ENCODE data around the gene HBG1. TPM values are rescaled to one million over a fixed set of nuclear protein-coding genes. Genes with fewer than 3 reads are reported as not detected.

HBG1 gene
- polyA plus RNA-seq, 3 donors = not detected

DNA sequence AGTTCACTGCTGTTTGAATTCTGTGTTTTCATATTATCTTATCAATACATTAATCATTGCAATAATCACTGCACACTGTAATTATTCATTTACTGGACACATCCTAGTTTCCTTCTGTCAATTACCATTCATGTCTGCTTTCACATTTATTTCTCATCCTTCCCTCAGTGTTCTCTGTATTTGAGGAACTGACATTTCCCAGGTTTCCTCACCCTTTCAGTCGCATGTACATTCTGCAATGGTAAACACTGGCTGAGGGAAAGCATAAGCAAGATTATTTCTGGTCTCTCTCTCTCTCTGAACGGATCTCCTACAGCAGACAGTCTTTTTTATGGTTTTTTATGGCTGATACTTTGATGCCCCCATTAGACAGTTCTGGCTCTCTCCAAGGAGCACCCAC lies 11.2 kb downstream of the HBG1 start:
- Histone ChIP-seq H2AFZ (ENCODE audit: insufficient read depth, low read depth, low read length, poor library complexity, severe bottlenecking) (no peak overlapping the region), H4K20me1 (ENCODE audit: insufficient read depth, low read length) (no peaks in the 10 kb centered on the region), H3K27me3 (ENCODE audit: control insufficient read depth in 2 of 2, insufficient read depth in 2 of 2, low read length in 2 of 2) (no peaks in the 10 kb centered on the region), H3K27ac (ENCODE audit: low read depth in 1 of 2, low read length in 2 of 2) (no peak overlapping the region), H3K4me3 (replicated peaks in 1 of 3; ENCODE audit: low read depth in 2 of 3, low read length in 3 of 3) (no peak overlapping the region), H3K4me2 (replicated peaks; ENCODE audit: extremely low read depth, low read length, poor library complexity, severe bottlenecking) (no peak overlapping the region), H3K4me1 (ENCODE audit: control insufficient read depth in 1 of 2, insufficient read depth in 2 of 2, low read length in 2 of 2) (no peaks in the 10 kb centered on the region), H3K36me3 (replicated peaks in 1 of 2; ENCODE audit: control insufficient read depth in 1 of 2, insufficient read depth in 2 of 2, low read length in 2 of 2) (no peaks in the 10 kb centered on the region), H3K9ac (ENCODE audit: insufficient read depth, low read length, poor library complexity, severe bottlenecking) (no peak overlapping the region), H3K9me3 (replicated peaks in 1 of 2; ENCODE audit: control insufficient read depth in 1 of 2, insufficient read depth in 1 of 2, low read length in 2 of 2) (no peaks in the 10 kb centered on the region), H3K79me2 (ENCODE audit: insufficient read depth, low read length) (no peaks in the 10 kb centered on the region)
- H3K27me3 Mint-ChIP-seq (ENCODE audit: low read depth in 3 of 3) = peaks cover 0 to 2% (median 1%) of the 10 kb centered on the region in 3 donors
- no peaks in the 10 kb centered on the region for H3K36me3 Mint-ChIP-seq
- H3K27ac Mint-ChIP-seq = no peak overlapping the region
- TF ChIP-seq, protein P1, sequence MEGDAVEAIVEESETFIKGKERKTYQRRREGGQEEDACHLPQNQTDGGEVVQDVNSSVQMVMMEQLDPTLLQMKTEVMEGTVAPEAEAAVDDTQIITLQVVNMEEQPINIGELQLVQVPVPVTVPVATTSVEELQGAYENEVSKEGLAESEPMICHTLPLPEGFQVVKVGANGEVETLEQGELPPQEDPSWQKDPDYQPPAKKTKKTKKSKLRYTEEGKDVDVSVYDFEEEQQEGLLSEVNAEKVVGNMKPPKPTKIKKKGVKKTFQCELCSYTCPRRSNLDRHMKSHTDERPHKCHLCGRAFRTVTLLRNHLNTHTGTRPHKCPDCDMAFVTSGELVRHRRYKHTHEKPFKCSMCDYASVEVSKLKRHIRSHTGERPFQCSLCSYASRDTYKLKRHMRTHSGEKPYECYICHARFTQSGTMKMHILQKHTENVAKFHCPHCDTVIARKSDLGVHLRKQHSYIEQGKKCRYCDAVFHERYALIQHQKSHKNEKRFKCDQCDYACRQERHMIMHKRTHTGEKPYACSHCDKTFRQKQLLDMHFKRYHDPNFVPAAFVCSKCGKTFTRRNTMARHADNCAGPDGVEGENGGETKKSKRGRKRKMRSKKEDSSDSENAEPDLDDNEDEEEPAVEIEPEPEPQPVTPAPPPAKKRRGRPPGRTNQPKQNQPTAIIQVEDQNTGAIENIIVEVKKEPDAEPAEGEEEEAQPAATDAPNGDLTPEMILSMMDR (IDR thresholded peaks at IDR 0.05) = no peak
- 0% methylated on average over 1 of the region's 2 CpGs for WGBS (ENCODE audit: insufficient coverage)
- DNase-seq = no peak
- intact Hi-C loops (cut with micrococcal nuclease) = no loop called here
- H3K4me1 Mint-ChIP-seq = peaks cover 7% of the 10 kb centered on the region
- H3K4me3 Mint-ChIP-seq = no peak overlapping the region
- H3K9me3 Mint-ChIP-seq = no peaks in the 10 kb centered on the region

DNA sequence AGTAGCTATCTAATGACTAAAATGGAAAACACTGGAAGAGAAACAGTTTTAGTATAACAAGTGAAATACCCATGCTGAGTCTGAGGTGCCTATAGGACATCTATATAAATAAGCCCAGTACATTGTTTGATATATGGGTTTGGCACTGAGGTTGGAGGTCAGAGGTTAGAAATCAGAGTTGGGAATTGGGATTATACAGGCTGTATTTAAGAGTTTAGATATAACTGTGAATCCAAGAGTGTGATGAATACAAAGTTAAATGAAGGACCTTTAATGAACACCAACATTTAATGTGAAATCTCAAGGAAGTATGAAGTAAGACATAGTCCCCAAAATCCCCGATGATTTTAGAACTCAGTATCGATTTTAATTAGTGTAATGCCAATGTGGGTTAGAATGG lies 12.2 kb downstream of the HBG1 start:
- no peaks in the 10 kb centered on the region for H3K36me3 Mint-ChIP-seq
- no peak for DNase-seq
- TF ChIP-seq, protein P1 (IDR thresholded peaks at IDR 0.05) = no peak
- Histone ChIP-seq H3K9me3 (replicated peaks in 1 of 2; ENCODE audit: control insufficient read depth in 1 of 2, insufficient read depth in 1 of 2, low read length in 2 of 2) (no peaks in the 10 kb centered on the region), H3K9ac (ENCODE audit: insufficient read depth, low read length, poor library complexity, severe bottlenecking) (no peak overlapping the region), H3K27me3 (ENCODE audit: control insufficient read depth in 2 of 2, insufficient read depth in 2 of 2, low read length in 2 of 2) (no peaks in the 10 kb centered on the region), H3K4me1 (ENCODE audit: control insufficient read depth in 1 of 2, insufficient read depth in 2 of 2, low read length in 2 of 2) (no peaks in the 10 kb centered on the region), H3K4me3 (replicated peaks in 1 of 3; ENCODE audit: low read depth in 2 of 3, low read length in 3 of 3) (no peak overlapping the region), H3K36me3 (replicated peaks in 1 of 2; ENCODE audit: control insufficient read depth in 1 of 2, insufficient read depth in 2 of 2, low read length in 2 of 2) (no peaks in the 10 kb centered on the region), H2AFZ (ENCODE audit: insufficient read depth, low read depth, low read length, poor library complexity, severe bottlenecking) (no peak overlapping the region), H3K79me2 (ENCODE audit: insufficient read depth, low read length) (no peaks in the 10 kb centered on the region), H3K4me2 (replicated peaks; ENCODE audit: extremely low read depth, low read length, poor library complexity, severe bottlenecking) (no peak overlapping the region), H3K27ac (ENCODE audit: low read depth in 1 of 2, low read length in 2 of 2) (no peak overlapping the region), H4K20me1 (ENCODE audit: insufficient read depth, low read length) (no peaks in the 10 kb centered on the region)
- peaks cover 0 to 2% (median 1%) of the 10 kb centered on the region in 3 donors for H3K27me3 Mint-ChIP-seq (ENCODE audit: low read depth in 3 of 3)
- H3K9me3 Mint-ChIP-seq = no peaks in the 10 kb centered on the region
- WGBS (ENCODE audit: insufficient coverage) = 90% methylated on average over 2 of the region's 2 CpGs
- no peak overlapping the region for H3K4me3 Mint-ChIP-seq
- H3K4me1 Mint-ChIP-seq = peaks cover 7% of the 10 kb centered on the region
- no peak overlapping the region for H3K27ac Mint-ChIP-seq
- intact Hi-C loops (cut with micrococcal nuclease) = no loop called here
